Measurements from ENCODE around the gene SSRP1. TPM values are rescaled to one million over a fixed set of nuclear protein-coding genes. Genes with fewer than 3 reads are reported as not detected.
A peak's percentile ranks its signal among the peaks of the same experiment; 100 is the strongest.

Gene SSRP1
- total RNA-seq, 1 experiment from 2014 or later = 125 TPM

GRCh38 chr11:57320067-57320718 lies 15.5 kb downstream of the SSRP1 start:
- no peak for DNase-seq (ENCODE audit: extremely low read depth, low read depth)

GRCh38 chr11:57318178-57318577 lies 17.5 kb downstream of the SSRP1 start:
- DNase-seq (ENCODE audit: extremely low read depth, low read depth) = no peak

DNA sequence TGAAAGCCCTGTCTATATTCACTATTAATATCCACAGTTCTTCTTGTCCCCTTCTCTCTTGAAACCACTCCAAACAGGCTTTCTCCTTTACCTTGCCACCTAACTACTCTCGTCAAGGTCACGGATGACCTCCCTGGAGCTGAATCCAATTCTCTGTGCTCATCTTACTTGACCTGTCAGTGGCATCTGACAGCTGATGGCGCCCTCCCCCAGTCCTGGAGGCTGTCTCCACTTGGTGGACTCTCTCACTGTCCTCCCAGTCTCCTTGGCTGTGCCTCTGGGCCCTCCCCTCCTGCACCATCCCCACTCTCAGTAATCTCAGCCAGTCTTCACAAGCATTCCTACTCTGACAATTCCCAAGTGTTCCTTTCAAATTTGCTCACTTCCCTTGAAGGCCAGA lies 19.7 kb downstream of the SSRP1 start:
- DNase-seq (ENCODE audit: extremely low read depth, low read depth) = no peak

DNA sequence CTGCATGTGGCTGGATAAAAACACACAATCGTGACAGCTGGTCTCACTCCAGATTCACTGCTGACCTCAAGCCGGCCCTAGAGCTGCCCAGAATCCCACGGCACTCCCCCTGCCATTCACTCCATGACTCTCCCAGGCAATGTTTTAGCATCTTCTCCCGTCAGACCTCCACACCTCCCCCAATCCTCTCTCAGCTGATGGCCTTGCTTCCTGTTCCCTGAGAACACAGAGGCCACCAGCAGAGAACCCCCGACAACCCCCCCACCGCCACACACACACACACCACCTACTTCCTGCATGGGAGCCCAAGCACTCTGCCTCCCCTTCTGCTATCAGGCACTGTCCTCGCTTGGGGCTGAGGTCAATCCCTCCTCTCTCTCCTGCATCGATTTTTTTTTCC lies 20.2 kb downstream of the SSRP1 start:
- no peak for DNase-seq (ENCODE audit: extremely low read depth, low read depth)

DNA sequence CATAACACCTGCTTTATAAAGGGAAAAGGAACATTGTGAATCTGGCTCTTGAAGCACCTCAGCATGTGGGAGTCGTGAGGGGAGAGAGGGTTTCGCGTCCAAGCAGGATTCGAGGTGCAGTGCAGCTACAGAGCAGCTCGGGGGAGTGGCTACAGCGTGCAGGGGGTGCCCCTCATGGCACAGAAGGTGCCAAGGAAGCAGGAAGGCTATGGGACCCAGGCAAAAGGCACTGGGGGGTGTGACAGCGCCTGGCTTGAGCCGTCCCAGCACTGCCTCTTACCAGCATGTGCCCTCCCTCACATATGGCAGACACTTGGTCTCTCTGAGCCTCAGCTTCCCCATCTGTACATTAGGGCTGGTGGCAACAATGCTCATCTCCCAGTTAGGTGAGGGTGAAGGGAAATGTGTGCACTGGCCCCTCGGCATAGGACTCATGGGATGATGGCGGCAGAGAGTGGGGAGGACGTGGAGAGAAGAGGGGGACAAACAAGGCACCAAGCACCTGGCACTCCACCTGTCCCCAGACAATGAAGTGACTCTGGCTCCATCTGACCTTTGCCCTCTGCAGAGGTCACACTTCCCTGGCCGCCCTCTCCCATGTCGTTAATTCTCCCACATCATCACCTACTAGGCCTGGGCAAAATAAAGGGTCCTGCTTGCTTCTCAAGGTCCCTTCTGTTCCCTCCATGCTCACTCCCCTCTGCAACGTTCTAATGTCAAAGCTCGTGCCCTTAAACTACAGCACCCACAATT lies 21.3 kb downstream of the SSRP1 start:
- no peak for DNase-seq (ENCODE audit: extremely low read depth, low read depth)

DNA sequence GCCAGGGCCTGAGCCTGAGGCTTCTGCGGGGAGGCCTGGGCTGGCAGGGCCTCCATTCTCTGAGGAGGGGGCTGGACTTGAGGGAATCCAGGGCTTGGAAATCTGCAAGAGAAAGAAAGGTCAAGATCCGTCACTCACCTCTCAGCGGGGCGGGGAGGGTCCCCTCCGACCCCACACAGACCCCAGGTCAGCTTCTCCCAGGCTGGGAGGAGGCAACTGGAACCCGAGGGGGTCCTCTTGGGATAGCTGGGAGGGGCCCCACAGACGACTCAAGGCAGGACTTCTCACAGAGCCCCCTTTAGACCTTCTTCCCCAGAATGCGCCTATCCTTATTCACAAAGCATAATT lies 21.9 kb downstream of the SSRP1 start:
- DNase-seq (ENCODE audit: extremely low read depth, low read depth) = no peak

DNA sequence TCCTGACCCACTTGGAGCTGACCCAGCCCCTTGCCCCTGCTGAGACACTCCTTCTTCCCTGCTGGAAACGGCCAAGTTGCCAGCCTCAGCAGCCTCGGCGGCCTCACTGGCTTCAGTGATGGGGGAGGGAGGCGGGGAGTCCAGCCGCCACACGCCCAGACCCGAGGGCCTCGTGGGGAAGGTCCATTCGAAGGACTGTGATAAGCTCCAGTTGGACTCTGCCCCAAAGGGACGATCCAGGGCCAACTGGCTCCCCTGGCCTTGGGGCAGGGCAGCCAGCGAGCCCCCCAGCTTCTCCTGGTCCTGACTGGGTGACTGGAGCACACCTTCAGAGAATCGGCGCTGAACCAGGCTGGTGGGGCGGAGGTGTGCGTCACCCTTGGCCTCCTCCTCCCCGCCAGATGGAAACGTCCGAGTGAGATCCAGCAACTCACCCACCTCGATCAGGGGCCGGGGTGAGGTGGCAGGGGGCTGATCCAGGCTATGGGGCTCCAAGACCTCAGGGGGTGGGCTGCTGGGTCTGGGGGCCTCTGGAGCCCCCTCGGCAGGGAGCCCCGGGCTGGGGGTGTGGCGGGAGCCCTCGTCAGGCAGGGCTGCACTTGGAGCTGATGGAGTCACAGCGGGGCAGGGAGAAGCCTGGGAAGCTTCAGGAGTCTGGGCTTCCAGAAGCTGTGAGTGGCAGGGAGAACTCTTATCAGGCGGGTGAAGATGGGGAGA lies 22.5 kb downstream of the SSRP1 start:
- no peak for DNase-seq (ENCODE audit: extremely low read depth, low read depth)

DNA sequence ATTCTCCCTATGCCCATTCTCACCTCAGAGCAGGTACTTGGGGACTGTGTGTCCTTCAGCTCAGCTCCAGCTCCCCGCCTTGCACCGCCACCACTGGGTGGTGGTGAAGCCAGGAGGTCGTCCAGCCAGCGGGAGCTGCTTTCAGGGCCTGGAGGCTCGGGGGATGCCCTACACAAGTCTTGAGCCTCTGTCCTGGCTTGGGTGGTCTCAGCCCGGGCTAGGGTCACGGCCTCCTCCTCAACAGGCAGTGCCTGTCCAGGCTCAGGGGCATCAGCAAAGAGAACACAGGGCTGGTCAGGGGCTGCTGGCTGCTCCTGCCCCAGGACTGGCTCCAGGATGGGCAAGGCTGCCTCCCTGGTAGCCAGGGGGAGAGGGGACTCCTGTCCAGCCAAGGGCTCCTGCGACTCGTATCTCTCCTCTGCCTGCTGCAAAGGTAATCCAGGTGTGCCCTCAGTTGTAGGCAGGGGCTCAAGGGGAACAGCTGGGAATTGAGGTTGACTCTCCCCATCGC lies 23.1 kb downstream of the SSRP1 start:
- no peak for DNase-seq (ENCODE audit: extremely low read depth, low read depth)

DNA sequence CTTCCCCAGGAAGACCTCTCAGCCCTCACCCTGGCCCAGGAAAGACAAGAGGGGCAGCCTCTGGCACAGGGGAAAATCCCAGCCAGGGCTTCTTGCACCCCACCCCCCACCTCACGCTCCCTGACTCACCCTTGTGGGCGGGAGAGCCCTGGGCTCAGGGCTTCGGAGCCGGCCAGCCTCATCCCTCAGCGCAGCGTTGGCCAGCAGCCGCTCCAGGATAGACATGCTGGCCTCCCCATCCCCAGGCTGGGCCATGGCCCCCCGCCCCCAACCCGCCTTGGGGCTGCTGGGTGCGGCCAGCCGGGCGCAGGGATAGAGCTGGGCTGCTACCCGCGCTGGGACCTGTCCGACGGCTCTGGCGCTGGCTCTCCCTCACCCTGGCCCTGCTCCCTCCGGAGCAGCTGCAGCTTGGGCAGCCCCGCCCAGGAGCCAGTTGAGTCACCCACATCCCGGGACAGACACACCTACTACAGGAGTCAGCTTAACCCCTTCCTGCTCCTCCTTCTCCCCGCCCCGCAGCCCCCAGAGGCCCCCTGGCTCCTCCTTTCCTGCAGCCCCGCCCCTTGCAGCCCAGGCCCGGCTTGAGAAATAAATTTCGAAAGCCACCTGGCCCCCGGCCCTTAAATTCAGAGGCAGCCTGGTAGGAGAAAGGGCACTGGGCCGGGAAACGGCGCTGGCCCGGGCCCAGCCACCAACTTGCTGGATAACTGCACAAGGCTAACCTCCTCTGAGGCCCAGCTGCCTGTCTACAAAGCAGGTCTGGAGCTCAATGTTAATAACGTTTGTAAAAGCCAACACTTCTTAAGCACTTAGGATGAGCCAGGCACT lies 24.4 kb downstream of the SSRP1 start:
- DNase-seq (ENCODE audit: extremely low read depth, low read depth) = peak; percentile 81

GRCh38 chr11:57310630-57311086 lies 25.0 kb downstream of the SSRP1 start:
- no peak for DNase-seq (ENCODE audit: extremely low read depth, low read depth)

- no peak for DNase-seq (ENCODE audit: extremely low read depth, low read depth)
Observed at GRCh38 chr11:57310091-57310490, 25.6 kb downstream of the SSRP1 start.

DNA sequence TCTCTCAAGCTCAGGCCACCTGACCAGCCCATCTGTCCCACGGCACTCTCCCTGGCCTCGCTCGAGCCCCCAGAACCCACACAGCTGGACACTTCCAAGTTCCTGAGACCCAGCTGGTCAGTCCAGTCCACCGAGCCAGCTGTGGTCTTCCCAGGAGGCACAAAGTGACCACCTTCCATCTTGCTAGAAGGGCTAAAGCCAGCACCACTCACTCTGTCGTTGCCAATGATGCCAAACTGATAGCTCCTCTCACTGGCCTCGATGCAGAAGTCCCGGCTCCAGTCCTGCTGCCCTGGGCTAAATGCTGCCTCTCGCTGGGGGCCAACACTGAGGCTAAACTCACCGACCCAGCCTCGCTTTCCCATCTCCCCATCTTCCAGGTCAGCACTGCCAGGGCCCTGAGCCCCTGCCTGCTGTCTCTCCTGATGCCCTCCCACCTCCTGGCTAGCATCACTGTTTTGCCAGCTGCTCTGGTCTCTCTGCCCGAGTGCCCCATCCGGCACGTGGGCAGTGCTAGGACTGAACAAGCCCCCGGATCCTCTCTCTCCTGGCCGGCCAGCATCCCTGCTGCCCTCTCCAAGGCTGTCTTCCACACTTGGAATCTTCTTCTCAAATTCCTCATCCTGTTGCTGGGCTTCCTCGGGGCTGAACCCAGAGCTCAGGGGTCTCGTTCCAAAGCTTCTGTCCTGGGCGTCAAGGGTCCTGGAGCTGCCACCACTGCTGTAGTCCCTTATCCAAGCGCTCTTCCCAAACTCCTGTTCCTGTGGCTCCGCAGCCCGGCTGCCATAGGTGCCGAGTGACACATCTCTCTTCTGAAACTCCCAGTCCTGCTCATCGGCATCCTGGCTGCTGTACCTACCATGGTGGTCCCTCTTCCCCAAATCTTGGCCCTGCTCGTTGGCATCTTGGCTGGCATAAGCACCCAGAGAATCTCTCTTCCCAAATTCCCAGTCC lies 26.3 kb downstream of the SSRP1 start:
- DNase-seq (ENCODE audit: extremely low read depth, low read depth) = no peak

DNA sequence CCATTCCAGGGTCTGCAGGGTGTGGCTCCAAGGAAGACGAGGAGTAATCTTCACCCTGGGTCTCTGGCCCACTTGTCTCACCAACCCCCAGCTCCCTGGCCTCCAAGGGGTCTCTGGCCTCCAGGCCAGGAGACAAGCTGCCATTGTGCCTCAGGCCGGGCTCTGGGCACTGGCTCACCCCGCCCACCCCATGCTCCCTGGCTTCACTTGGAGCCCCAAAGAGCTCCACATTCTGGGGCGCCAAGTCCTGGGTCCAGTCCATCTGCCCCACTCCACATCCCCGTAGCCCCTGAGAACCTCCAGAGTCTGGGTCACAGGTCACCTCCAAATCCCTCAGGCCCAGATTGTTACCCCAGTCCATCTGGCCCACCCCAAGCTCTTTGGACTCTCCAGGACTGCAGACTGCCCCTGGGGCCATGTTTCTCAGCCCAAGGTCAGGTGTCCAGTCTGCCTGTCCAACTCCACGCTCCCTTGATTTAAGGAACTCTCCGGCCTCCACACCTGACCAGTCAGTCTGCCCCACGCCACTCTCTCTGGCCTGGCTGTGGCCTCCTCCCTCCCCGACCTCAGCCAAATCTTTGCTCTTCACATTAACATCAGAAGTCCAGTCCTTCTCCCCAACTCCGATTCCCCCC lies 27.1 kb downstream of the SSRP1 start:
- no peak for DNase-seq (ENCODE audit: extremely low read depth, low read depth)

- DNase-seq (ENCODE audit: extremely low read depth, low read depth) = no peak
Observed at GRCh38 chr11:57307666-57308270, 27.9 kb downstream of the SSRP1 start.

DNA sequence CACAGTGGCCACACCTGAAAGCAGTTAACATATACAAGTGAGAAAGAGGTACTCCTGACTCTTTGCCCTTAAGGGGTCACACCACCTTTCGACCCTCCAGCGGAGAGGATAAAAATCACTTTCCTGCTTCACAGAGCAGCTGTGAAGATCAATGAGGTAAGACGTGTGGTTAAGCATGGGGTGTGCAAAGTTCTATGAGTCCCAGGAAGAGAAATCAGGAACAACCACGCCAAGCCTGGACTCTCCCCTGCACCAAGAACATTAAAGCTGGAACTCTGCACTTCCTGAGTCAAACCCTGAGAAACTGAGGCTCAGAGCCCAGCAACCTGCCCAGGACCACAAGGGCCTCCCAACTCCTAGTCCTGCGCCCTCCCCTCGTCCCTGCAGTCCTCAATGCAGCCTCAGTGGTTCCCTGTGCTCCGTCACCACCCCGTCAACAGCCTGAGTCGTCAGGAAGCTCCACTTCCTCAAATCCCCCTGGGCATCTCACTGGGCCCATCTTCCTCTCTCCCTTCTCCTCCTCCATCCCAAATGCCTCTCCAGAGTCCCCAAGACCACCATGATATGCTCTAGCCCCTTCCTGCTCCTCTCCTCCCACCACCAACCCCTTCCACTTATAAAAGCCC lies 28.6 kb downstream of the SSRP1 start:
- DNase-seq (ENCODE audit: extremely low read depth, low read depth) = no peak

DNA sequence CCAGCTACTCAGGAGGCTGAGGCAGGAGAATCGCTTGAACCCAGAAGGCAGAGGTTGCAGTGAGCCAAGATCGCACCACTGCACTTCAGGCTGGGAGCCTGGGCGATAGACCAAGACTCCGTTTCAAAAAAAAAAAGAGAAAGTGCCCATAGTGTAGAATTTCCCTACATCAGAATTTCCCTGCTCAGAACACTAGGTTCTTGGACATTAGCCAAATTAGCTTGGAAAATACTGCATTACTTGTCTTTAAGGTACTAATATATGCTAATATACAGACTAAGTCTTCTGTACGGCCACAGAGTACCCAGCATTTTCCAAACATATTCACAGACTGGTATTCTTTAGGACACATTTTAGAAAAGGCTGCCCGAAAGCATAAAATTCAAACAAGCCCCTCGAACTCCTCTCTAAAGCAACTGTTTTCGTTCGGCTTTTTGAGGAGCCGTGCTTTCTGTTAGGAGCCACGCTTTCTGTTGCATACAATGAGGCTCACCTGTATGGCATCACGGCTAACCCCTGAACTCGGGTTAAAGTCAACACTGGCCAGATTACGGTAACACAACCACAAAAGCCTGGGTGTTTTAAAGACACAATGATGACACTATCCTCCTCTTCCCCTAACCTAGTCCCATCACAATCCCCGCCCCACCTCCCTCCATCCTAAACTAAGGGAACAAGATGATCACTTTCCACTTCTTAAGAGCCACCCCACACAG lies 29.4 kb downstream of the SSRP1 start:
- DNase-seq (ENCODE audit: extremely low read depth, low read depth) = no peak

DNA sequence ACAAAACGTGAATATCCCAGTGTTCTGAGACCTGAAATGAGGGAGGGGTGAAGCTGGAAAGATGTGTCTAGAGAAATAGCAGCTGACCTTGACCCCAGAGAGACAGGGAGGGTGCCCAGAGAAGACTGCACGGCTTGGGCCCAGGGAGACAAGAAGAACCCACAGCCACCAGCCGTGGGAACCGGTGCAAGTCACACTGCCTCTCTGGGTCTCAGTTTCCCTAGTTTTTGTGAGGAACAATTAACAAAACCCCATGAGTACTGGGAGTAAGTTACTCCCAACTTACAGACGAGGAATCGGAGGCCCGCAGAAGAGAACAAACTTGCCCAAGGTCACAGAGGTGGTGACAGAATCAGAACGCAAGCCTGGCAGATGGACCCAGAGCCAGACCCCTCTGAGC lies 30.2 kb downstream of the SSRP1 start:
- no peak for DNase-seq (ENCODE audit: extremely low read depth, low read depth)

Data from NCI-H460 (cell line).